Measurements from ENCODE around the gene RNF214.

RNF214 gene

DNA sequence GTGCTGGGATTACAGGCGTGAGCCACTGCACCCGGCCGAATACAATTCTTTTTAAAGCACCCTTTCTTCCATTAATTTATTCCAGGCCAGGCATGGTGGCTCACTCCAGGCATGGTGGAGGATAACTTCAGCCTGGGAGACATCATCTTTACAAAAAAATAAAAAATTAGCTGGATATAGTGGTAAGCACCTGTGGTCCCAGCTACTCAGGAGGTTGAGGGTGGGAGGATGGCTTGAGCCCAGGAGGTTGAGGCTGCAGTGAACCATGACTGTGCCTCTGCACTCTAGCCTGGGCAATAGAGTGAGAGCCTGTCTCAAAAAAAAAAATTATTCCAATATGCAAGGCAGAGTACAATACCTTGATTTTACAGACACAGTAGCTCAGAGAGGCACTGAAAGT is 21.9 kb upstream of the RNF214 start:
- no peak overlapping the region for H3K4me3 ChIP-seq (ENCODE audit: control insufficient read depth, low read depth, low read length)
- DNase-seq (ENCODE audit: low read depth) = no peak
- TF ChIP-seq, protein P1, sequence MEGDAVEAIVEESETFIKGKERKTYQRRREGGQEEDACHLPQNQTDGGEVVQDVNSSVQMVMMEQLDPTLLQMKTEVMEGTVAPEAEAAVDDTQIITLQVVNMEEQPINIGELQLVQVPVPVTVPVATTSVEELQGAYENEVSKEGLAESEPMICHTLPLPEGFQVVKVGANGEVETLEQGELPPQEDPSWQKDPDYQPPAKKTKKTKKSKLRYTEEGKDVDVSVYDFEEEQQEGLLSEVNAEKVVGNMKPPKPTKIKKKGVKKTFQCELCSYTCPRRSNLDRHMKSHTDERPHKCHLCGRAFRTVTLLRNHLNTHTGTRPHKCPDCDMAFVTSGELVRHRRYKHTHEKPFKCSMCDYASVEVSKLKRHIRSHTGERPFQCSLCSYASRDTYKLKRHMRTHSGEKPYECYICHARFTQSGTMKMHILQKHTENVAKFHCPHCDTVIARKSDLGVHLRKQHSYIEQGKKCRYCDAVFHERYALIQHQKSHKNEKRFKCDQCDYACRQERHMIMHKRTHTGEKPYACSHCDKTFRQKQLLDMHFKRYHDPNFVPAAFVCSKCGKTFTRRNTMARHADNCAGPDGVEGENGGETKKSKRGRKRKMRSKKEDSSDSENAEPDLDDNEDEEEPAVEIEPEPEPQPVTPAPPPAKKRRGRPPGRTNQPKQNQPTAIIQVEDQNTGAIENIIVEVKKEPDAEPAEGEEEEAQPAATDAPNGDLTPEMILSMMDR (IDR thresholded peaks at IDR 0.05; ENCODE audit: control insufficient read depth, insufficient read depth, low read depth, low read length, missing control alignments) = no peak

DNA sequence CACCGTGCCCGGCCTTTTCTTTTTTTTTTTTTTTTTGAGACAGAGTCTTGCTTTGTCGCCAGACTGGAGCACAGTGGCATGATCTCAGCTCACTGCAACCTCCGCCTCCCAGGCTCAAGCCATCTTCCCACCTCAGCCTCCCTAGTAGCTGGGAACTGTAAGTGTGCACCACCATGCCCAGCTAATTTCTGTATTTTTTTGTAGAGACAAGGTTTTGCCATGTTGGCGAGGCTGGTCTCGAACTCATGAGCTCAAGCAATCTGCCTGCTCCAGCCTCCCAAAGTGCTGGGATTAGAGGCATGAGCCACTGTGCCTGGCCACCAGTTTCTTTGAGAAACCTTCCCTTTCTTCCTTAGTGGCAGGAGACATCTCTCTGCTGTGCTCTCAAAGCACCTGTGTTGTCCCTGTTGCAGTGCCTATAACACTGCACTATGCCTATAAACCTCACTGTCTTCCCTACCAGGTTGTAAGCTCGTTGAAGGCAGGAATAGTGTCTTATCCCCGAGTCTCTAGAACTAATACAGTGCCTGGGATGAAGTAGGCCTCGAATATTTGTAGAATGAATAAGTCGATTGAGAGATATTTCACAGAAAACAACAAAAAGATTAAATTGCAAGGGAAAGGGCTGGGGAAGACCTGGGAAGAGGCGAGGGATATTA is 19.6 kb upstream of the RNF214 start:
- TF ChIP-seq, protein P1 (IDR thresholded peaks at IDR 0.05; ENCODE audit: control insufficient read depth, insufficient read depth, low read depth, low read length, missing control alignments) = no peak
- no peak overlapping the region for H3K4me3 ChIP-seq (ENCODE audit: control insufficient read depth, low read depth, low read length)
- no peak for DNase-seq (ENCODE audit: low read depth)

DNA sequence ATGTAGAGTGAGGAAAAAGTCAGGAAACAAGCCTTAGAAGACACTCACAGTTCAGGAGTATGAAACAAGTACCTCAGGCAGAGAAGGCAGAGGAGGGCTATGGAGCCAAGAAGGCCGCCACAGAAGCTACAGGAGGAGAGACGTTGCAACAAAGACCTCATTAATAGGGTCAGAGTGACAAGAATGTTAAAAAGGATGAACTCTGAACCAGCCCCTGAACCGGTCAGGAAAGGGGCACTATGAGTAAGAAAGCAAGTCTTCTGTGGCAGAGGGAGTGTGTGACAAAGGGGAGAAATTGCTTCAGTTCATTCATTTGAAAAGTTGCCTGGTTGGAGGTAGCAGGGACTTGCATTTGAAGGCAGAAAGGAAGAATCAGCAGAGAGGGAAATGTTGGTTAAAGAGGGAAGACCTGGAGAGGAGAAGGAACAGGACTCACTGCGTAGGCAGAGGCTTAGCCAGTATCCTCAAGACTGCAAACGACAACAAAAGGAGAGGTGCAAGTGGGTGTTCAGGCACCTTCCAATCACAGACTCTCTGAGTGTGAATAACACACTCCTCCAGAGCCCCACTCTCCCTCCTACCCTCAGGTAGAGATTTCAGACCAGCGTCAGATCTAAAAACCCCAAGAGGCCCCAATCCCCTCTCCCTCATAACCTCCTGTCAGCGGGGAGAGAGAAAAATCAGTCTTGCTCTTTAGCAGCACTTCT is 17.9 kb upstream of the RNF214 start:
- H3K4me3 ChIP-seq (ENCODE audit: control insufficient read depth, low read depth, low read length) = no peak overlapping the region
- no peak for DNase-seq (ENCODE audit: low read depth)
- TF ChIP-seq, protein P1 (IDR thresholded peaks at IDR 0.05; ENCODE audit: control insufficient read depth, insufficient read depth, low read depth, low read length, missing control alignments) = no peak

DNA sequence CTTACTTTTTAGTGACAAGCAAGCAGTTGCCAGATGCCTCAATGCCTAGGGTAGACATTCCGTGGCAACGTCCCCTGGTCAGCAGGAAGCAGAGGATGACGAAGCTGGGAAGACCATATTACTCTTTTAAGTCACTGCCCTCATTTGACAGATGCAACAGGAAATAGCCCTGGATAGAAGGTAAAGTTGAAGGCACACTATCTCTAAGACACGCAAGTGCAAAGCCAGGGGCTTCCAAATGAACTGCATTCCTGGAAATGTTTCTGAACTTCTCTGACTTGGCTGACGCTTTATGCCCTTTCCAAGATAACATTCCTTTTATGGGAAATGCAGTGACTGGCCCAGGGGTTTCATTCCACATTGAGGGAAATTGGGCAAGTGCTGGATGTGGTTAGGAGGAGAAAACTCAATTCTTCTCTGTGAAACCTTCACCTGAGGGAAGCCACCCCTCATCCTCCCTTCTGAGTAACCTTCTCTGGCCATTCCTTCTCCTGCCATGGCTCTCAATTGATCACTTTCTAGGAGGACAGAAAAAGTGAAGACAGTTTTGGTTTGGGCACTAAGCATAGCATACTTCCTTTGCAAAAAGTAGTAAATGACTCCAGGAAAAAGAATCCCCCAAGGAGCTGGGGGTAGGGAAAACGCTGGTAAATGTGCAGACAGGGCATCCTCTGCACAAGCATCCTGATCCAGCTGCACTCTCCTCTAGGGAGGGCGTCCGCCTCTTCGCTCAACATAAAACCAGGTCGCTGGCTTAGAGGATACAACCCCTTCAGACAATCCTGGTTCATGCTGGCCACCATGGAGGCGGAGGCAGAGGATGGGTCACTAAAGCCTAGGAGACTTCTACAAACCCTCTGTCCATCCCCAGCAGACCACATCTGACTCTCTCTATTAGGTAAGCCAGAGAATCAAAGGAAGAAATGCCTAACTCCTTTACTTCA is 15.1 kb upstream of the RNF214 start:
- H3K4me3 ChIP-seq (ENCODE audit: control insufficient read depth, low read depth, low read length) = no peak overlapping the region
- TF ChIP-seq, protein P1 (IDR thresholded peaks at IDR 0.05; ENCODE audit: control insufficient read depth, insufficient read depth, low read depth, low read length, missing control alignments) = no peak
- peak; percentile 58 for DNase-seq (ENCODE audit: low read depth)

DNA sequence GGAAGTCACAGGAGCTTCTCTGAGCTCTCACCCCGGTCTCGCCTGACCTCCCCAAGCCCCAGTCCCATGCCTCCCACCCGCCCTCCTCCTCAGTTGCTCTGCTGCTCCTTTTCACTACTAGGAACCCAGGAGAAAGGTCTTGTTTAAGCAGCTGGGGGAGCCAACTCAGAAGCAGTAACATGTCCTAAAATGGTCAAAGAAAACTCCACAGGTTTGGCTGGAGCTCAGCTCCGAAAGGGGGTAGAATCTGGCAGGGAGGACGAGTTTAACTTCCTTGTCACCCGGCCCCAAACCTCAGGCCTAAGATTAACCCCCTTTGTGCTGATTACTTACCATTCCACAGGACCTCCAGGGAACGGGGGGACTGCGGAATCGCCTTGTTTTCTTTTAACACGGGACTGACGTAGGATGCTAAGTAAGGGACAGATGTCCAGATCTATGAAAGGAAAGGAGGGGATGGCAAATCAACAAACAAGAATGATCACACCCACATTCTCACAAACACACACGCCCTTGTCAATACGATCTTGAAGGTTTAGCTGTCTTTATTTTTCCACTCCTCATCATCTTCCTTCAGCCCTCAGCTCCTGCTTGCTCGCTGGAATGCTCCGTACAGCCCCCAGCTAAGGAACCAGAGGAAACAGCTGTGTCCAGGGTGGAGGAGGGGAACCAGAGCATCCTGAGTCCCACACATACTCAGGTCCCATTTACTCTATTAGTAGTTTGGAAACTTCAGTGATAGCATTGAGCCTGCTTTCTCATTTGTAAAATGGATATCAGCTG is 14.1 kb upstream of the RNF214 start:
- H3K4me3 ChIP-seq (ENCODE audit: control insufficient read depth, low read depth, low read length) = no peak overlapping the region
- DNase-seq (ENCODE audit: low read depth) = no peak
- TF ChIP-seq, protein P1 (IDR thresholded peaks at IDR 0.05; ENCODE audit: control insufficient read depth, insufficient read depth, low read depth, low read length, missing control alignments) = no peak

DNA sequence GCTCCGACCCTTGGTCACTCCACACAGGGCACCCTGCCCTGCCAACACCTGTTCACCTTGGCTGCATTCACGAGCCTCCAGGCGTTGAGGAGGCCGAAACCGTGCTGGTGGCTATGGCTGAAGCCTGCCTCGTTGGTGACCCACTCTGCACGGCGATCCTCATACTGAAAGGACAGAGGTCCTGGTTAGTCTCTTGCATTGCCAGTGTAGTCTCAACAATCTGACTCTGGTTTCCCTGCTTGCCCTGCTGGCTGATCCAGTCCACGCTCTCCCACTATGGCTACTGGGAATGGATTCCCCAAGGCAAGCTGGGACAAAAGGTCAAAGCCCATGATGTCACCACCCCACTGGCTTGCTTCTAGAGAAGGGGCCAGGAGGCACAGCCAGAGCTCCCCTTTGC is 13.5 kb upstream of the RNF214 start:
- TF ChIP-seq, protein P1 (IDR thresholded peaks at IDR 0.05; ENCODE audit: control insufficient read depth, insufficient read depth, low read depth, low read length, missing control alignments) = no peak
- DNase-seq (ENCODE audit: low read depth) = no peak
- H3K4me3 ChIP-seq (ENCODE audit: control insufficient read depth, low read depth, low read length) = no peak overlapping the region
